Natural killer cell (primary cell): ENCODE data around the gene GPR142. TPM values are rescaled to one million over a fixed set of nuclear protein-coding genes. Genes with fewer than 3 reads are reported as not detected.

Experiments
- ATAC-seq, 3 donors: fragments of 150-1000 bp in 2 of 3; fragments of 200-7000 bp in 1 of 3; cut with Tn5 transposase; 1 replicate in 1 of 3; 2 replicates in 2 of 3; pipeline ENCODE4 v1.10.0; 2021; ENCODE audit warnings: mild to moderate bottlenecking in 2 of 3, moderate library complexity in 2 of 3
- DNase-seq, 2 donors: peaks; one replicate each; pipeline versions ENCODE4 v3.0.0 to v3.0.0-alpha.2; 2013 to 2021; ENCODE audit warnings: mixed read lengths in 1 of 2
- H3K27ac ChIP-seq: one replicate; pipeline ENCODE4 v1.5.1; 2013; ENCODE audit warnings: mild to moderate bottlenecking, low read length
- H3K27me3 ChIP-seq: one replicate; pipeline ENCODE4 v1.6.1; 2013; ENCODE audit warnings: low read length; ENCODE audit not compliant: control insufficient read depth, insufficient read depth
- H3K36me3 ChIP-seq: one replicate; pipeline ENCODE4 v1.6.1; 2013; ENCODE audit warnings: low read length; ENCODE audit not compliant: control insufficient read depth, insufficient read depth
- H3K4me1 ChIP-seq: one replicate; pipeline ENCODE4 v1.6.1; 2013; ENCODE audit warnings: low read length; ENCODE audit not compliant: control insufficient read depth, insufficient read depth
- H3K4me3 ChIP-seq: one replicate; pipeline ENCODE4 v1.5.1; 2013; ENCODE audit warnings: low read length
- H3K9me3 ChIP-seq: one replicate; pipeline ENCODE4 v1.6.1; 2013; ENCODE audit warnings: low read length; ENCODE audit not compliant: control insufficient read depth, insufficient read depth
- H3K27ac Mint-ChIP-seq, 2 donors: one replicate each; pipeline ENCODE4 v1.8.0; 2022; ENCODE audit warnings: mild to moderate bottlenecking in 2 of 2, mixed read lengths in 2 of 2, moderate library complexity in 1 of 2
- H3K27me3 Mint-ChIP-seq, 2 donors: one replicate each; pipeline ENCODE4 v1.8.0; 2022; ENCODE audit warnings: low read depth in 2 of 2, mixed read lengths in 2 of 2
- H3K36me3 Mint-ChIP-seq: one replicate; pipeline ENCODE4 v1.8.0; 2022; ENCODE audit warnings: mixed read lengths
- H3K4me1 Mint-ChIP-seq, 2 donors: one replicate each; pipeline ENCODE4 v1.8.0; 2022; ENCODE audit warnings: mixed read lengths in 2 of 2
- H3K4me3 Mint-ChIP-seq: one replicate; pipeline ENCODE4 v1.8.0; 2022; ENCODE audit warnings: mild to moderate bottlenecking, moderate library complexity, mixed read lengths
- H3K9me3 Mint-ChIP-seq, 2 donors: one replicate each; pipeline ENCODE4 v1.8.0; 2022; ENCODE audit warnings: mixed read lengths in 2 of 2
- CTCF ChIP-seq: fragments of 200-600 bp; IDR thresholded peaks from one replicate; pipeline ENCODE4 v1.8.0; 2022; ENCODE audit warnings: antibody characterized with exemption
- WGBS: methylation state at CpG from one replicate; pipeline ENCODE4 v1.1.7; 2013; ENCODE audit warnings: missing lambda C conversion rate; ENCODE audit not compliant: insufficient coverage; 5-methylcytosine and 5-hydroxymethylcytosine counted together
- intact Hi-C: fragments of 100-400 bp; cut with micrococcal nuclease; formaldehyde crosslinking; loops from one replicate; pipeline ENCODE4 v1.14.2; 2022
- total RNA-seq, 4 donors: library from RNA; stranded (reverse); fragments of 120-200 nt in 1 of 4; gene quantifications; one replicate each; pipeline versions ENCODE4 v1.2.3 to v1.2.4, GENCODE V29; 2013 to 2022

Gene GPR142
- total RNA-seq, 3 donors from 2014 or later (not counting 1 experiment from before 2014, with no cell fraction given), result not detected

- WGBS, result 93% methylated on average over 26 of the region's 26 CpGs
- intact Hi-C loops, result no loop called here
- Mint-ChIP-seq H3K4me1 (peaks cover 17 to 18% of the 10 kb centered on the region in 2 donors), H3K4me3 (no peak overlapping the region), H3K9me3 (no peaks in the 10 kb centered on the region), H3K36me3 (no peaks in the 10 kb centered on the region), H3K27me3 (peaks cover 0 to 6% of the 10 kb centered on the region in 2 donors), H3K27ac (no peak overlapping the region)
- no peak overlapping the region for H3K27ac ChIP-seq
- H3K4me1 ChIP-seq, result peaks cover 20% of the 10 kb centered on the region
- no peaks in the 10 kb centered on the region for H3K36me3 ChIP-seq
- DNase-seq (no peak), ATAC-seq (no peak)
- H3K27me3 ChIP-seq, result peaks cover 2% of the 10 kb centered on the region
- no peak overlapping the region for H3K4me3 ChIP-seq
- no peak for TF ChIP-seq CTCF
- H3K9me3 ChIP-seq, result no peaks in the 10 kb centered on the region
These were observed 4.4 kb downstream of the GPR142 start for GRCh38 chr17:74371653-74372147.

- no peak for DNase-seq
- no peaks in the 10 kb centered on the region for H3K36me3 Mint-ChIP-seq
- intact Hi-C loops, result no loop called here
- TF ChIP-seq CTCF, result no peak
- H3K4me3 ChIP-seq, result no peak overlapping the region
- no peak overlapping the region for H3K27ac Mint-ChIP-seq
- H3K4me3 Mint-ChIP-seq, result no peak overlapping the region
- H3K27ac ChIP-seq, result no peak overlapping the region
- peaks cover 2% of the 10 kb centered on the region for H3K27me3 ChIP-seq
- no peaks in the 10 kb centered on the region for H3K36me3 ChIP-seq
- H3K9me3 Mint-ChIP-seq, result no peaks in the 10 kb centered on the region
- no peaks in the 10 kb centered on the region for H3K9me3 ChIP-seq
- H3K4me1 ChIP-seq, result peaks cover 20% of the 10 kb centered on the region
- no peak for ATAC-seq
- H3K27me3 Mint-ChIP-seq, result peaks cover 0 to 6% of the 10 kb centered on the region in 2 donors
- peaks cover 17 to 18% of the 10 kb centered on the region in 2 donors for H3K4me1 Mint-ChIP-seq
- WGBS, result 94% methylated on average over 9 of the region's 9 CpGs
These were observed 5.1 kb downstream of the GPR142 start for GRCh38 chr17:74372426-74372825.

- Mint-ChIP-seq H3K9me3 (no peaks in the 10 kb centered on the region), H3K27me3 (peaks cover 0 to 5% of the 10 kb centered on the region in 2 donors), H3K4me3 (no peak overlapping the region), H3K27ac (no peak overlapping the region), H3K36me3 (no peaks in the 10 kb centered on the region), H3K4me1 (peaks cover 16 to 19% of the 10 kb centered on the region in 2 donors)
- no peaks in the 10 kb centered on the region for H3K27me3 ChIP-seq
- no peak for ATAC-seq
- no peaks in the 10 kb centered on the region for H3K36me3 ChIP-seq
- TF ChIP-seq CTCF, result no peak
- no peaks in the 10 kb centered on the region for H3K9me3 ChIP-seq
- H3K4me3 ChIP-seq, result no peak overlapping the region
- 92% methylated on average over 15 of the region's 15 CpGs for WGBS
- no peak overlapping the region for H3K27ac ChIP-seq
- intact Hi-C loops, result no loop called here
- DNase-seq, result no peak
- H3K4me1 ChIP-seq, result peaks cover 23% of the 10 kb centered on the region
These were observed 6.7 kb downstream of the GPR142 start for GRCh38 chr17:74373838-74374606.
